CD4-positive, alpha-beta T cell treated with Interleukin-12 subunit alpha and Interleukin-12 subunit beta, for 1 hour (primary cell): Measurements from ENCODE around the gene OTOP1.
"Not testable (repeated sequence)": the region's sequence is repeated elsewhere in the genome, so short reads cannot be mapped to it uniquely, and the experiment has no call there.

Experiments
- DNase-seq: peaks from one replicate; pipeline ENCODE4 v3.0.0-alpha.2; 2020

OTOP1 gene, protein sequence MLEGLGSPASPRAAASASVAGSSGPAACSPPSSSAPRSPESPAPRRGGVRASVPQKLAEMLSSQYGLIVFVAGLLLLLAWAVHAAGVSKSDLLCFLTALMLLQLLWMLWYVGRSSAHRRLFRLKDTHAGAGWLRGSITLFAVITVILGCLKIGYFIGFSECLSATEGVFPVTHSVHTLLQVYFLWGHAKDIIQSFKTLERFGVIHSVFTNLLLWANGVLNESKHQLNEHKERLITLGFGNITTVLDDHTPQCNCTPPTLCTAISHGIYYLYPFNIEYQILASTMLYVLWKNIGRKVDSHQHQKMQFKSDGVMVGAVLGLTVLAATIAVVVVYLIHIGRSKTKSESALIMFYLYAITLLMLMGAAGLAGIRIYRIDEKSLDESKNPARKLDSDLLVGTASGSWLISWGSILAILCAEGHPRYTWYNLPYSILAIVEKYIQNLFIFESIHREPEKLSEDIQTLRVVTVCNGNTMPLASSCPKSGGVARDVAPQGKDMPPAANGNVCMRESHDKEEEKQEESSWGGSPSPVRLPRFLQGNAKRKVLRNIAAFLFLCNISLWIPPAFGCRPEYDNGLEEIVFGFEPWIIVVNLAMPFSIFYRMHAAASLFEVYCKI

DNA sequence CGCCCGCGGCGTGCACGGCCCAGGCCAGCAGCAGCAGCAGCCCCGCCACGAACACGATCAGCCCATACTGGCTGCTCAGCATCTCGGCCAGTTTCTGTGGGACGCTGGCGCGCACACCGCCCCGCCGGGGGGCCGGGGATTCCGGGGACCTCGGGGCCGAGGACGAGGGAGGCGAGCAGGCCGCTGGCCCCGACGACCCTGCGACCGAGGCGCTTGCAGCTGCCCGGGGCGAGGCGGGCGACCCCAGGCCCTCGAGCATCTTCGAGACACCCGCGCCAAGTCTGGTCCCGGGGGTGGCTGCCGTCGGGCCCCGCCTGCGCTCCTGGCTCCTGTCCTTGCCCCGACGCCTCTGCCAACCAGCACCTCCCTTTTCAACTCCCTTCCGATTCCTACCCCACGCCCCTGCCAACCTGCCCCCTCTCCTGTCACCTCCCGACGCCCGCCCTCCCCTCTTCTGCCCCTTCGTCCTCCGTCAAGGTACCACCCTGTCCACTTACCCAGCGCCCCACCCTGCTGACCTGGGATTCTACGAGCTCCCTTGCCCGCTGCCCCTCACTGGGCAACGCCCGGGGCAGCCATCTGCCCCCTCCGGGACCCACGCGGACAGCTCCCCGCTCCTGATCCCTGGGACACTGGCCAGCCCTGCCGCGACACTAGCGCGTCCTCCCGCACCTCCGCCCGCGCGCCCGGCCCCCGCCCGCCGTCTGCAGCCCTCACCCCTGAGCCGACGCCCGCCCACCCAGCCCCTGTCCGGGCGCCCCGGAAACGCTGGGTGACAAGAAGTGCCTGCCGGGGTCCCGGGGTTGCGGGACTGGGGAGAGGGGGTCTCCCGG, at the start of gene OTOP1:
Gene OTOP1, minus strand, starts transcription at position 324 of the 833 bp plus-strand sequence. Its CDS starts 65 bp downstream, at position 259.
- DNase-seq, result no peak

DNA sequence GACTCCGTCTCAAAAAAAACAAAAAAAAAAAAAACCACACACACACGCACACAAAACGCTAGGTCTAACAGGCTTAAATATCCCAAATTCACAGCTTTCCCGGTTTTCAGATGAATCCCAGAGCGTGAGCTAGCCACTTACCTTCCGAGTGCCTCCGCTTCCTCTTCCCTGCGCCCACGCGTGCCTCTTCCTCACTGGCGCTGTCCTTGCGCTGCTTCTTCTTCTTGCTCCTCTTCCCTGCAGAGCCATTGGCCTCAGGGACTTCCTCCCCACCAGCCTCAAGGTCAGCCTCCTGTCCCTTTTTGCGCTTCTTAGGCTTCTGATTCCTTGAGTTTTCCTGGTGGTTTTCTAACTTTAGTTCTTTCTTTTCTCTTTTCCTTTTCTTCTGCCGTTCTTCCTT, 47.5 kb upstream of the OTOP1 start:
- DNase-seq, result no peak

DNA sequence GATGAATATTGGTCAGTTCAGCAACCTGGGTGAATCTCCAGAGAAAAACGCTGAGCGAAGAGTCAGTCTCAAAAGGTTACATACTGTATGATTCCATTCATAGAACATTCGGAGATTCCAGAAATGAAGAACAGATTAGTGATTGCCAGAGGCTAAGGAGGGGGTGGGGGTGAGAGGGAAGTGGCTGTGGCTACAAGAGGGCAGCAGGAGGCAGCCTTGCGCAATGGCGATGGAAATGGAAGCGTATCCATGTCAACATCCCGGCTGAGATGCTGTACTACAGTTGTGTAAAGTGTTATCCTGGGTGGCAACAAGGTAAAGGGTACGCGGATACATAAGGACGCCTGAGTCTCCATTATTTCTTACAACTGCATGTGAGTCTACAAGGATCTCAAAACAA, 45.2 kb upstream of the OTOP1 start:
- DNase-seq, result no peak

DNA sequence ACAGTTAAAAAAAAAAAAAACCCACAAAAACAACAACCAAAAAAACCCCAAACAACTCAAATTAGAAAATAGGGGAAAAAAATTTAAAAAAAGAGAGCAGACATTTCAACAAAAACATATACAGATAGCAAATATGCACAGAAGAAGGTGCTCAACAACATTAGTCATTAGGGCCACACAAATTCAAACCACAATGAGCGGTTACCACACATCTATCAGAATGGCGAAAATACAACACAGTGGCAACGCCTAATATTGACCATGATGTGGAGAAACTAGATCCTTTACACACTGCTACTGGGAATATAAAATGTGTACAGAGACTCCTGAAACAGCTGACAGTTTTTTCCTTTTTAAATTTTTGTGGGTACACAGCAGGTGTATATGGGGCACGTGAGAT, 43.8 kb upstream of the OTOP1 start:
- DNase-seq, result peak; percentile 33

DNA sequence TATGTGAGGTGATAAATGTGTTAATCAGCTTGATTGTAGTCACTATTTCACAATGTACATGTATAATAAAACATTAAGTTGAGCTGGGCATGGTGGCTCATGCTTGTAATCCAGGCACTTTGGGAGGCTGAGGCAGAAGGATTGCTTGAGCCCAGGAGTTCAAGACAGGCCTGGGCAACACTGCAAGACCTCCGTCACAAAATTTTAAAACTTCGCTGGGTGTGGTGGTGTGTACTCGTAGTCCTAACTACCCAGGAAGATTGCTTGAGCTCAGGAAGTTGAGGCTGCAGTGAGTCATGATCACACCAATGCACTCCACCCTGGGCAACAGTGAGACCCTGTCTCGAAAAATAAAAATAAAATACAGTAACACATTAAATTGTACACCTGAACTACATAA, 43.1 kb upstream of the OTOP1 start:
- DNase-seq, result peak; percentile 76

DNA sequence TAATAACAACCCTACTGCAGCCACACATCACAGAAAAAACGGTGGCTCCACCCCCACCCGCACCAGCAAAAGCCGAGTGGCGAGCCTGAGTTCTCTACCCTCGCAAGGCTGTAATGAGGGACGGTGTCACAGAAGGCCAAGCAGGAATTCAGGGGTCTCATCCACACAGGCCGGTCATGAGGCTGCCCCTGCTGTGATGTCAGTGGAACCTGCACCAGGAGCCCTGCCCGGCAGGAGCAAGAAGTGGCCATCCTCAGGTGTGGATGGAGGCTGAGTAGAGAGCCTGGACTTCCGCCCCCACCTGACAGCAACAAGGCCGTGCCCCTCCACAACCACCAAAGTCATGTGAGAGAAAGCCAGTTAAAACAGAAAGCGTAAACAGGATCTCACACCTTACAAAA, 42.6 kb upstream of the OTOP1 start:
- peak; percentile 74 for DNase-seq

DNA sequence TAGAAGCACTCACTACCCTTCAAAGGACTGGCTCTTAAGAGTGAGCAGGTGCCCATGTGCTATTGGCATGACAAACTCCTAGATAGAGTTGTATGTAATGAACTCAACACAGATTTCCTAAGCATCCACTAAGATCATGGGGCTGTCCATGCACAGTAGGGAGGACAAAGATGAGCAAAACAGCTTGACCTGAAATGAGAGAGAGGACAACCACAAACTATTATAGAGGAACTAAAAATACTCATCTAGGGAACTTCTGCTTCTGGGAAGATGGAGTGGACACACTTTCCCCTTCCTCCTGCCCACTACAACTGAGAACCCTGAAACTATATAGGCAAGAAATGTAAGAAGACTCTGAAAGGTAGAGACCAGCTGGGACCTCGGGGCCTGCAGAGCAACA, 42.0 kb upstream of the OTOP1 start:
- DNase-seq, result no peak

DNA sequence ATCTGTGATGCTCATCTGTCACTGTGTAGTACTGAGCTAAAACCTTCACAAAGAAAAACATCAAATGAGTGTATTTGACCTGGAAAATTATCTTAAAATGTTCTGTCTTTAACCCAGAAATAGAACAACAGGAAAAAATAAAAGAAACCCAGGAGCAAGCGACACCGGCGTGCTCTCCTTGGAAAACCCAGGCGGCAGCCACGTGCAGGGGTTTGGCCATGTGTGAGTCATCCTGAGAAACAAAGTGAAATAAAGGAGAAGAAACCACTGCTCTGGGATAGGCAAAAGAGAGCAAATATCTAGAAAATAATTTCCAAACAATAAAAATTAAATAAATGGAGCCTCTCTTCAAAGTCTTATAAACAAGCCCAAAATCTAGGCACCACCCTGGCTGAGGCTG, 41.3 kb upstream of the OTOP1 start:
- DNase-seq, result peak; percentile 7

DNA sequence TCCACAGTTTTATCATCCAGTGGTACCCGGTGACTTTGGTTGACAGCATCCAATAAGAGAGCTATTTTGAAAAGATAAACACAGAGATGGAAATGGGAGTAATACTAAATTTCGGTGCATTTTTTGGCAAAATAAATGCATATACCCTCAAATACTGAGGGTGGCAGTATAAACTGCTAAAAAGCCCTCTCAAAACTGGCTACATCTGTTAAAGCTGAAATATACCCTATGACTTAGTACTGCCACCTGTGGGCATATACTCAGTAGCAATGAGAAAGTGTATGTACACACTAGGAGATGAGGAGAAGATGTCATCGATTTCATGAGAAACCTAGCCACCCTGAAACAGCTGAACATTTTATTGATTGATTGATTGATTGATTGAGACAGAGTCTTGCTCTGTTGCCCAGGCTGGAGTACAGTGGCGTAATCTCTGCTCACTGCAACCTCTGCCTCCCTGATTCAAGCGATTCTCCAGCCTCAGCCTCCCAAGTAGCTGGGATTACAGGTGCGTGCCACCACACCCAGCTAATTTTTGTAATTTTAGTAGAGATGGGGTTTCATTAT, 33.5 kb upstream of the OTOP1 start:
- DNase-seq, result peak; percentile 80

DNA sequence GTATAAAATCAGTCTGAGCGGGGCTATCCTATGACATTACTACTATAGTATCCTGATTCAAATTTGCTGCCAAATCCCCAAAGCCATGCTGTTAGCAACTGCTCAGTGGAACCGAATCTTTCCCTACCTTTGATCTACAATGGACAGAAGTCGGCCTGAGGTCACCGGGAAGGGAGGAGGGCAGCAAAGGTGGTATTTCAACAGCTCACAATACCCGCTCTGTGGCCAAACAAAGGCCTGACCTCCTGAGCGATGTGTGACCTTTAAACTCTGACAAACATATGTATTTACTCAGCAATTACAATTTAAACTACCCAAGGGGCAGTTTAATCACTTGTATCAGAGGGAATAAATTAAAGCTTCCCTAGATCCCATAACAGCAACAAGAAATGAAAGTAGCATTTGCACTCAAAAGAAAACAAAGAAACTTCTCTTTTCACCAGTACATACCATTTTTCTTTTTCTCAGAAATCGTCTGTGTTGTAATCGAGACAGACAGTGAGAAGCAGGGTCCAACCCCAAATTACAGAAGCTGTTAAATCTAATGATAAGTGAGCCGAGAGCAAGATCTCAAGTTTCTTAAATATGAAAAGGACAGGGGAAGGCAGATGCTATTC, 32.9 kb upstream of the OTOP1 start:
- no peak for DNase-seq

DNA sequence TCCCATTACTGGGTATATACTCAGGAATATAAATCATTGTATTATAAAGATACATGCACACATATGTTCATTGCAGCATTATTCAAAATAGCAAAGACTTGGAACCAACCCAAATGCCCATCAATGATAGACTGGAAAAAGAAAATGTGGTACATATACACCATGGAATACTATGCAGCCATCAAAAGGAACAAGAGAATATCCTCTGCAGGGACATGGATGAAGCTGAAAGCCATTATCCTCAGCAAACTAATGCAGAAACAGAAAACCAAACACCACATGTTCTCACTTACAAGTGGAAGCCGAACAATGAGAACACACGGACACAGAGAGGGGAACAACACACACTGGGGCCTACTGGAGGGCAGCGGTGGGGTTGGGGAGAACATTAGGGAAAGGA, 31.0 kb upstream of the OTOP1 start:
- not testable (repeated sequence) for DNase-seq

DNA sequence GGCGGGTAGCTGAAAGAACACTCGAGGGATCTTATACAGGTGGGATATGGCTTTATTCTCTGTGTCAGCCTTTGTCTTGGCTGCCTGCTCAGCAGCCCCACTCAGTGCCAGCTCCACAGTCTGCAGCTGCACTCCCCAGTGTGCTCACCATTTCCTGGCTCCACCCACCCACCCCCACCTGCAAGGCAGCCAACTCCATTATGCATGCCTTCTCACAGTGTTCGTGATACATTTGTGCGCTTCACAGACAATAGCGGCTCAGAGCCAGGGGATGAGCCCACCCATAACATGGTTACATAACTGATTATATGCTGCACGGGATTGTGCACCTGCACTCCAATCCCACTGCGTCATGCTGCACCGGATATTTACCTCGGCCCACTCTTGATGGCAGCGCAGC, 30.1 kb upstream of the OTOP1 start:
- DNase-seq, result no peak

DNA sequence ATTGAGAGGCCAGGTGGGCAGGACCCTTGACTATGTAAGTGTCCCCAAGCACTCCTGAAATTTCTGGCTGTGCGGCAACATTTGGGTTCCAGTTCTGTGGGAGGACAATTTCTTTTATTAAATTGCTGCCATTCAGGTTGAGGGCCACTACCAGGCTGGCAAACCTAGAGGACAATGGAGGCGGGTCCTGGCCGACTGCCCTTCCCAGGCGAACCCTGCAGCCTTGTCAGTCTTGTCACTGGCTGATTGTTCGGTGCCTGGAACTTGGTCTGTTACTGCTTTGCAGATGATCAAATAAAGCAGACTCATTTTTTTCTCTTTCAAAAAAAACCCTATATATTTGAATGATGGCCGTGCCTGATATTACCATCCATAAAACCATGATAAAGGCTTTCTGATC, 27.9 kb upstream of the OTOP1 start:
- DNase-seq, result no peak

DNA sequence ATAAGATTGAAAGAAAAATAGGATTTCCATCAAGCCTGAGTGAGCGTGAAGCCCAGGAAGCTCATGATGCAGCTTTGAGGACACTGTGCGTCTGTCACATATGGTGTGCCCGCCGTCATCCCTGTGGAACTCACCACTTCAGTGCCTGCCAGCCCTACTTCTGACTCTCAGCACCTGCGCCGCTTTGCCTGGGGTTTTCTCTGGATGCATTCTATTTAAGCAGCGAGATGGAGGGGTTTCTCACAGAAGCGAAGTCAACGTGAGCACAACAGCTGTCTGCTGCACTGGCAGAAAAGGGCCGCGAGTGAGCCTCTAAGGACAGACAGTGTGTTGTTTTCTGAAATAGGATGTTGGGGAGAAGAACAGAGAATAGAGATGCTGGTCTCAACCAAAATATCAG, 27.5 kb upstream of the OTOP1 start:
- DNase-seq, result no peak

DNA sequence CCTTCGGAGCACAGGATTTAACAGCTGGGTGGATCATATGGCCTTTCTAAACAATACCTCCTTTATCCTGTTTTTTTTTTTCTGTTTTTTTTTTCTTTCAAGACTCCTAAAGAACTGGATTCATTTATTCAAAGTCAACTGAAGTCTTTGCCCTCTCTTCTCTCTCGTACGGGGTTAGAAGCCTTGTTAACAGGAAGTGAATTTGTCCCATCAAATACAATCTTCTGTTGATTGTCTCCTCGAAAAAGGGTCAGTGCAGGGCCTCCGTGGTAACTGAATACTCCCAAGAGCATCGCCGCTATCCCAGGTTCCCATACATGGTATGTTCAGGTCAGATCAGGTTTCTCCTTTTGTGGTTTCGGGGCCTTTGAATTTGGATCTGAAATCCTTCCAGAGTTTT, 23.1 kb upstream of the OTOP1 start:
- DNase-seq, result no peak

DNA sequence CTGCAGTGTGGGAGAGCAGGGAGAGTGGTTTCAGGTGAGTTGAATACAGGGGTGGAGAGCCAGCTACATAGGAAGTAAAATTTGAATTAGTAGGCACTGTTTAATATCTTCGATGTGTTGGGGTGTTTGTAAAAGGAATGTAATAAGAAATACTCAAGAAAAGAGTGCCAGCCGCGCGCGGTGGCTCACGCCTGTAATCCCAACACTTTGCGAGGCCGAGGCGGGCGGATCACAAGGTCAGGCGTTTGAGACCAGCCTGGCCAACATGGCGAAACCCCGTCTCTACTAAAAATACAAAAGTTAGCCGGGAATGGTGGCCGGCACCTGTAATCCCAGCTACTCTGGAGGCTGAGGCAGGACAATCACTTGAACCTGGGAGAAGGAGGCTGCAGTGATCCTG, 22.6 kb upstream of the OTOP1 start:
- not testable (repeated sequence) for DNase-seq

DNA sequence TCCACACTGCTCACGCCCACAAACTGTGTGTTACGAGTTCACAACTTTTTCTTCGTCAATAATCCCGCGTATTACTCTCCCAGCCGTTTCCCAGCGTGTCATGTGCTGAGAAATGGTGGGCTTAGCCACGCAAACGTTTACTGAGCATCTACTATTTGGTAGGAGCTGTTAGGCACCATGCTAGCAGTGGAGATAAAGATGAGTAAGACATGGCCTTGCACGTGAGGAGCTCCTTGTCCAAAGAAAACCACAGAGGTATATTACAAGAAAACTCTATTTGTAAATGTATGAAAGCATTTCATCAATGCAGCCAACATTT, 22.1 kb upstream of the OTOP1 start:
- no peak for DNase-seq

DNA sequence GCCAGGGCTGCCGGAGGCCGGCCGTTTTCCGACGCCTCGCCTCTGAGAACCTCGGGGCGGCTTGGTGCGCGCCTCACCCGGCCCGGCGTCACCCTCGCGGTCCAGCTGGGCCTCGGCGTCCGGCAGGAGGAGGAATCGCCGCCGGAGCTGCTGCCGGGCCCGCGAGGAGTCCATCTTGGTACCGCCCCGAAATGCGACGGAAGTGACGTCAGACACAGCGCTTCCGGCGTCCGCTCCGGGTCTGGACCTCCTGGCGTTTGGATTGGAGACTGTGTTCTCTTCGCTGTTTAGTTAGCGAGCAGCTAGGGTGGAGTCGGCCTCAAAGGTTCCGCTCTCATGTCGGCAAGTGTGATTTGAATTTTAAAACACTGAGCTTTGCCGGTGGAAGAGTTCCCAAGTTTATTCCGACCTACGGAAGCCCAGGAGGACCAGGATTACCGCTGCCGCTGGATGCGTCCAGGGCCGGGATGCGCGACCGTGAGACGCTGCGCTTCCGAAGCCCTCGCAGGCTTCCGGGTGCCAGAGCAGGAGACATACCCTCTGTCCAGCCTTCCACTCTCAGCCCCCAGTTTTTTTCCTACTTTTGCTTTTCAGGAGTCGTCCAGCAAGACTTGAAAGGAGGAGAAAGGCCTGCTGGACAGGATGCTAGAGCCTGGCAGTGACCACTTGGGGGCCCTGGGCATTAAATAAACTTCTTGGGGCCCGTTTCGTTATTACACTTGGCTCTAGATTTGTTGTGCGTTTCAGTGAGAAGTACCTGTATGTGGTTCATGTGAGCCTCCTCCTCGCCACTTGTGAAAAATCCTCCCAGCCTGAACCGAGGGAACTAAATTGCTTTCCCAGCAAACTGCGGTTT, 21.5 kb upstream of the OTOP1 start, which contains the start of gene TMEM128:
Gene TMEM128, minus strand, starts transcription at position 195 of the 856 bp plus-strand sequence. Its CDS starts 21 bp downstream, at position 174.
- peak; percentile 94 for DNase-seq

DNA sequence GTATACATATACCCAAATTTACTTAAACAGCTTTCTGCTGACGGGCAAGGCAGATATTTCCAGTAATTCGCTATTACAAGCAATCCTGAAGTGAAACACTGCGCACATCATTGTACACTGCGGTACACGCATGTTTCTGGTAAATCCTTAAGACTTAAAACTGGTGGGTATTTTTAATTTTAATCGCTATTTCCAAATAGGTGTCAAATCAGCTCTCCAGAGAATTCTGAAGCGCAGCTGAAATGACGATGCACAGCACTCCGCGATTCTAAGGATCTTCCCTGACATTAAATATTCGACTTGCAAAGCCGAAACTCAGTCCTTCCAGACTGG, 20.9 kb upstream of the OTOP1 start:
- no peak for DNase-seq

DNA sequence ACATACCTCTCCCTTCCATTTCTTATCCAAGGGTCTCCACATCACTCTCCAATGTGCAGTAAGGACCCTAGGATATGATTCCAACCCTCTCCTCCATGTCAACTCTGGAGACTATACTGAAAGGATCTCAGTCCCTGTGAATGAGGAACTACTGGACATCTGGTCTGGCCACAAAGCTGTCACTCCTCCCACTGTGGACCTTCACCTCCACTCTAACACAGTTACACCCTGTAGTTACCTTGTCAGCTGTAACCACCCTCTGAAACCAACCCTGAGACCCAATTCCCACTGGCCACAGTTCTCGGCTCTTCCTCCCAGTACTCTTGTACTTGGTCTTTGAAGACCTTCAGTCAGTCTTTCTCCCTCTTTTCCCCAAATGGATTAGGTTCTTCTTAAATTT, 18.4 kb upstream of the OTOP1 start:
- no peak for DNase-seq

DNA sequence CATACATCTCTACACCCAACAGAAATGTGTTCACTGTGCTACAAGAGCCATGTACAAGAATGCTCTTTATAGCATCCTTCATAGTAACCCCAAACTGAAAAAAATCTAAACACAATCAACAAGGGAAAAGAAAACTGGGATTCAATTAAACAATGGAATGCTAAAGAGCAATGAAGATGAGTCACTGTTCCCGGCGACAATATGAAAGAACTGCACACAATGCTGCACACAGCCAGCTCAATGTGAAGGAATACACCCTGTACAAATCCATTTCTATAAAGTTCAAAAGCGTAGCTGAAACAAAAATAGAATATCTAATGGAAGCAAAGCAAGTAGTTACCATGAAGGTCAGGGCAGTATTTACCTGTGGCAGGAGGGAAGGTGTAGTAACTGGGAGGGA, 12.8 kb upstream of the OTOP1 start:
- not testable (repeated sequence) for DNase-seq

DNA sequence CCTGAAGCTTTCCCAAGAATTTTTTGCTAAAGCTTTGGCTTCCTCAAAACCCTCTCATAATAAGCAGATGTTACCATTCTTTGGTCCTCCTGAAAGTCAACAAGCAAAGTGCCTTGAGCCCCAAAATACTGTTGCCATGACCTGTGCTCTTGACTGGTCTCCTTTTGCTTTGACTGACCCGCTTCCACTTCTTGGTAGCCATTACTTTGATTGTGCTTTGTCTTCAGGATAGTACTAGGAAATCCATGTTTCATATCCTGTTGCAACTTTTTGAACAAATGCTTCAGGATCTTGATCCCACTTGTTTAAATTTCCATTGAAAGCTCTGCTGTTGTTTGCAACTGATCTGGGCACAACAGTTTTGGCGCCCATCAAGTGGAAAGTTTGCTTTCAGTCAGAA, 6.9 kb upstream of the OTOP1 start:
- DNase-seq, result no peak
